RPMI7951 (cell line): Measurements from ENCODE around the gene ENOX1. TPM values are rescaled to one million over a fixed set of nuclear protein-coding genes. Genes with fewer than 3 reads are reported as not detected.
"Not testable (repeated sequence)": the region's sequence is repeated elsewhere in the genome, so short reads cannot be mapped to it uniquely, and the experiment has no call there.

Experiments used
- DNase-seq: peaks from one replicate; pipeline ENCODE4 v3.0.0-alpha.2; 2012; ENCODE audit warnings: low read depth
- total RNA-seq: library from RNA; depleted of rRNA; stranded (reverse); fragments of >200 nt; shearing (Covaris generic); gene quantifications from 2 replicates; pipeline ENCODE4 v1.2.3, GENCODE V29; 2014

Gene ENOX1
- total RNA-seq, 1 experiment from 2014 or later, result 2.6 TPM

DNA sequence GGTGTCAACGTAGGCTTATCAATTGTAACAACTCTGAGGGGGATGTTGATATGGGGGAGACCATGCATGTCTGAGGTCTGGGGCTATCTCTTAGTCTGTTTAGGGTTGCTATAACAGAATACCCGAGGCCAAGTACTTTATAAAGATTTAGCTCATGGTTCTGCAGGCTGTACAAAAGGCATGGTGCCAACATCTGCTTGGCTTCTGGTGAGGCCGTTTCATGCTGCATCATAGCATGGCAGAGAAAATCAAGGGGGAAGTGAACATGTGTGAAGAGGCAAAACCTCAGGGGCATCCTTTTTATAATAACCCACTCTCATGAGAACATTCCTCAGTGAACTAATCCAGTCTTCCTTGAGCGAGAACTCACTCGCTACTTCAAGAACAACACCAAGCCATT, 353.8 kb downstream of the ENOX1 start:
- DNase-seq, result no peak

DNA sequence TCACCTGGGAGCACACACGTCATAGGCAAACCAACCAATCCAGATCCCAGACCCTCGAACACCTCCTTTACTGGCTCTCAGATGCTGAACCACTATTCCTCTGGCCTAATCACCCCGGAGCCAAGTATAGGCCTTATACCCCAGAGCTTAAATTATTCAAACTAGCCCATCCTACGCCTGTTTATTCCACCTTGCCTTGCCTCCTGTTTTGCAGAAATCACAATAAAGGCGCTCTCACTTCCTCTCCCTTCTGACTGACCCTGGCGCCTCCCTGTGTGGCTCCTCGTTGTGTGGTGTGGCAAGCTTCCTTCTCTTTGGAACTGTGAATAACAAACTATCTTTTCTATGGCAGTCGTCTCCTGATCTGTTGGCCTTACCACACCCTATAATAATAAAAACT, 354.9 kb downstream of the ENOX1 start:
- DNase-seq, result no peak

DNA sequence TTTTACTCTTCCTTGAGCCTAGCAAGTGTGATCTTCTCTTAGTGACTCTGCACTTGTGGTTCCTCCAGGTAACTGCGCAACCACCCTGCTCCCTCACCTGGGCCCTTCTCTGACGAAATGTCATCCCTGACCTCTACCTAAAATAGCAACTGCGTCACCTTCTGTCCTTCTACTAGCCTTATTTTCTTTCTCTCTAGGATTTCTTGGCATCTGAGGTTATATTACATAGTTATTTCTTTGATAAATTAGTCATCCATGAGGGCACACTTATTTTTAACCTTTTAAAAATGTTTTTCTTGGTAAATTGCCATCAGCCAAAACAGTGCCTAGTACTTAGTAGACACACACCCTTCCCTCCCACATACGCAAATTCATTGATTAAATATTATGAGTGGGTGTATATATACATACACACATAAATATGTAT, 355.5 kb downstream of the ENOX1 start:
- no peak for DNase-seq

DNA sequence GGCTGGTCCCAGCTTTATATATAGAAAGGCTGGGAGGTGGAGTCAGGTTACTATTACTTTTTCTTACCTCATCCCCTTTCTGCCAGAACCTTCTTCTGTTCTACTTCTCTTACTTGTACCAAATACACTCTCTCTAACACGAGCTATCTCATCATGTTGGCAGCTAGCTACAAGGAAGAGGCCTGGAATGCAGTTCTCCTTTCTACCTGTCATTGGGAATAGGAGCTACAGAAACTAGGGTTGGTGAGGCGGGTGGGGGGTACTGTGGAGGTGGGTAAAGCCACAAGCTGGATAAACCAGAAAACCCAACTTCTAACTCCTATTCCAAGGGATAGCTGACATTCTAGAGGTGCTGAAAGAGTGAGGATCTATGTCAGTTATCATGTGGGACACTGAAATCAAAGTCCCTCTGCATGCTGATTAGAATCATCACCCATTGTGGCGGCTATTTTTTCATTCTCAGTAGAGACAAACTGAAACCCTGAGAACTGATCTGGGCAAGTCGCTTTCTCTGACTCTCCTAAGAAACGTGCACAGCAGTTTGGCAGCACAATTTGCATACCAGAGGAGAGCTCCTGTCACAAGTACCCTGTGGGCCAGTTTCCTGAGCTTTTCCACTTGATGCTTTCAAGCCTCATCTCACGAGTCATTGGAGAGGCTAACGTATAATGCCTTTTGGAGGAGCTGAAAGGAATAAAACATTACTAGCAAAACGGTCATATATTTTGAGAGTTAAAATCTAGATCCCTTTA, 358.1 kb downstream of the ENOX1 start:
- DNase-seq, result no peak

DNA sequence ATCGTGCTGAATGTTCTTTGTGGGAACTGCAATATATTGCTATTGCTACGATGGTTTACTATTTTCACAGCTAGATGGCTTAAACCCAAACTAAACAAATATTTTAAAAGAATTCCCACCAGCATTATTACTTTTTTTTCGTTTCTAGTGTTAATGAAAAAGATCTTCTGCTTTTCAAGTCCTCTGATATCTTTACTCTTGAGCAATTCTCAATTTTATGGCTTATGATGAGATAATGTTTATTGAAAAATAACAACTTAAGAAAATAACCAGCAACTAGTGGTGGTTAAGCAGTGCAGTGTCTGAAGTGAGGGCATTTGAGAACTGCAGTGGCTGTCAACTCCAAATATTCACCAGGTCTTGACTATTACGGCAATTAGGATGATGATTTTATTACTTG, 360.4 kb downstream of the ENOX1 start:
- DNase-seq, result no peak

DNA sequence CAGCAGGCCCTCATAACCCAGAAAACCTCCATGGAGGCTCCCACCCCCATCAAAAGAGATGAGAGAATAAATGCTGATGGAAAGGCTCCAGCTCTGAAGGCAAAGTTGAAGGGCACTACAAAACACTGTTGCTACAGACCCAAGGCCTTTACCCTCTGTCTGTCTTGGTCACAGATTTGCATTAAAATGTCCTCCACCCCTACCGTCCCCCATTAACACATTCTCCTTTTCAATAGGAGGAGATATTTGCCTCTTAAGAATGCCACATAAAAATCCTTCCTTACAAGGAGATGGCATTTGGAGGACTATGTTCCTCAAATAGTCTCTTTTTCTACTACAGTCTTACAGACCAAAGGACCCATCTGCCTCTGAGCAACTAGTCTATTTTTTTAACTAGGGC, 361.5 kb downstream of the ENOX1 start:
- no peak for DNase-seq

DNA sequence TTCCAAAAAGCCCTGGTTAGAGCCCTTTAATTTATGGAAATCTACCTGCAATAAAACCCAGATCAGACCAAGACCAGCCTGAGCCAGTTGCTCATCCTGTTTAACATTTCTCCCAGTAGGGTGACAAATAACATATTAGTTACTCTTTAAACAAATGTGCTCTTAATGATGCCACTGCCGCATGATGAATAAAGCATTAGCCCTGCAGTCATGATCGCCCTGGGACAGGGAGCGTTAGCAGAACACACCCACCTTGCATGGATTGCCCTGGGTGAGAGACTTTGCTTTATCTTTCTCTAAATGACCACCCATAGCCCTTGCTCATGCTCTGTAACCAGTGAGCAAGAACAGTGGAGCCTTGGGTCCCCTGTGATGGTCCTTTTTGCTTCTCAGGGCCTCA, 362.4 kb downstream of the ENOX1 start:
- DNase-seq, result no peak

DNA sequence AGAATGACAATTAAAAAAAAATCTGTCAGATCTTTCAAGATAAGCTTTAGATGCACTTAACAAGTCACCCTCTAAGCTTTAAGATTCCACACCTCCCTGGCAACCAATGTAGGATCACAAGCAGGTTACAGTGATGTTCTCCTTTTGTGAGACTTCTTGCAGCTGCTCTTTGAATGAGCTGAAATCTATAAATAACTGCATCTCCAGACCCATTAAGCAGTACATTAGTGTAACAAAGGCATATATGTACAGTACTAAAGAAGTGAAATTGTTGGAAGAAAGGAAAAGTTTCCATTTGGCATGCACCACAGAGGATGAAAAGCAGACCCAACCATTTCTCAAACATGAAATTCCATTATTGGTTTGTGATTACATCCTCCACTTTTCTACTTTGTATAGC, 364.7 kb downstream of the ENOX1 start:
- DNase-seq, result no peak

DNA sequence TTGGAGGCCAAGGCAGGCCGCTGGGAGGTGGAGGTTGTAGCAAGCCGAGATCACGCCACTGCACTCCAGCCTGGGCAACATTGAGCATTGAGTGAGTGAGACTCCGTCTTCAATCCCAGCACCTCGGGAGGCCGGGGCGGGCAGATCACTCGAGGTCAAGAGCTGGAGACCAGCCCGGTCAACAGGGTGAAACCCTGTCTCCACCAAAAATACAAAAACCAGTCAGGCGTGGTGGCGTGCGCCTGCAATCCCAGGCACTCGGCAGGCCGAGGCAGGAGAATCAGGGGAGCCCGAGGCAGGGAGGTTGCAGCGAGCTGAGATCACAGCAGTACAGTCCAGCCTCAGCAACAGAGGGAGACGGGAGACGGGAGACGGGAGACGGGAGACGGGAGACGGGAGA, 369.9 kb downstream of the ENOX1 start:
- DNase-seq, result not testable (repeated sequence)

DNA sequence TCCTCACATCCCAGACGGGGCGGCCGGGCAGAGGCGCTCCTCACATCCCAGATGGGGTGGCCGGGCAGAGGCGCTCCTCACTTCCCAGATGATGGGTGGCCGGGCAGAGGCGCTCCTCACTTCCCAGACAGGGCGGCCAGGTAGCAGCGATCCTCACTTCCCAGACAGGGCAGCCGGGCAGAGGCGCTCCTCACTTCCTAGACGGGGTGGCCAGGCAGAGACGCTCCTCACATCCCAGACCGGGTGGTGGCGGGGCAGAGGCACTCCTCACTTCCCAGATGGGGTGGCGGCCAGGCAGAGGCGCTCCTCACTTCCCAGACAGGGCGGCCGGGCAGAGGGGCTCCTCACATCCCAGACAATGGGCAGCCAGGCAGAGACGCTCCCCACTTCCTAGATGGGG, 370.4 kb downstream of the ENOX1 start:
- not testable (repeated sequence) for DNase-seq

DNA sequence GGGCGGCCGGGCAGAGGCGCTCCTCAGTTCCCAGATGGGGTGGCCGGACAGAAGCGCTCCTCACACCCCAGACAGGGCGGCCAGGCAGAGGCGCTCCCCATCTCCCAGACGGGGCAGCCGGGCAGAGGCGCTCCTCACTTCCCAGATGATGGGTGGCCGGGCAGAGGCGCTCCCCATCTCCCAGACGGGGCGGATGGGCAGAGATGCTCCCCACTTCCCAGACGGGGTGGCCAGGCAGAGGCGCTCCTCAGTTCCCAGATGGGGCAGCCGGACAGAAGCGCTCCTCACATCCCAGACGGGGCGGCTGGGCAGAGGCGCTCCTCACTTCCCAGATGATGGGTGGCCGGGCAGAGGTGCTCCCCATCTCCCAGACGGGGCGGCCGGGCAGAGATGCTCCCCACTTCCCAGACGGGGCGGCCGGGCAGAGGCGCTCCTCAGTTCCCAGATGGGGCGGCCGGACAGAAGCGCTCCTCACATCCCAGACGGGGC, 370.8 kb downstream of the ENOX1 start:
- not testable (repeated sequence) for DNase-seq

DNA sequence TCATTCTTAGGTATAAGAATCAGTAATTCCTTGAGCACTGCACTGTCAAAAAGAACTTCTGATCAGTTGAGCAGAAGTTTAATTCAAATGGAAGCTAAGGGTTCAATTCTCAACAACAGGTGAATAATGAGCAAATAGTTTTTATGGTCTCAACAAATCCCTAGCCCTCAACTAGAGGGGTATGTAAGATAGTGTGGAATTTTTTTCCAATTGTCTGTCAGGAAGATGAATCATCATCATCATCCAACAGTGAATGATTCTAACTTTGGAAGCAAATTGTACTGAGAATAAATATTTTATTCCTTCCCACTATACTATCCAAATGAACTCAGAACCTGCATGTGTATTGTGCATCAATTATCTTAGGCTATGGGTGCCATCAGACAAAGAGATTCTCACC, 372.7 kb downstream of the ENOX1 start:
- no peak for DNase-seq

DNA sequence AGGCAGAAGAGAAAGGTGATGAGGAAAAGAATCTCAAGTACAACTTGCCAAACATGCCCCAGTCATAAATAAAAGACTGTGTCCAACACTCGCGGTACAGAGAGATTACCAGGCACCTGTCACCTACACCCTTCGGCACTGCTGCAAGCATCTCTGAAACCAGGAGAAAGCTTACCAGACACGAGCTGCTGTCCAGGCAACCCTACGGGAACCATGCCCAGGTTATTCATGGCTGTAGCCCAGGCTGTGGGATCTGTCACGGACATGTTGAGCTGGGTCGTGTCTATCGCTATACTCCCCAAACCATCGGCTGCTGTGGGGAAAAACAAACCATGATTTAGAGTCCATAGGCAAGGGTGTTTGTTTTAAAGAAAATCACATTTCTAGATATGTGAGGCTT, 375.0 kb downstream of the ENOX1 start:
- no peak for DNase-seq

DNA sequence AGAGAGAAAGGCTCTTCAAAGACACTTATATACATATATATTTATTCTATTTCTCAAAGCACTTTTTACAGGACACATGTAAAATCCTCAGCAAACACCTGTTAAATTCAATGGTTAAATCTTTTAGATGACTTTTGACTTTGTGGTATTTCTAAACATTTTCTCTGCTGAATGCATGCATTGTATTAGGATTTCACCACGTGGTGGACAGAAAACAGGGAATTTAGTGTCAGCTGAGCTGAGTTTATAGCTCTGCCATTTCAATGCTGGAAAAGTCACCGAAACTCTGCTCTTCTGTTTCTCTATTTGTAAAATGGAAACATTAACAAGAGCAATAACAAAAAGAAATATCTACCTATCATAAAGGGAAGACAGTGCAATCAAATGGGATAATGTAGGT, 375.6 kb downstream of the ENOX1 start:
- no peak for DNase-seq

DNA sequence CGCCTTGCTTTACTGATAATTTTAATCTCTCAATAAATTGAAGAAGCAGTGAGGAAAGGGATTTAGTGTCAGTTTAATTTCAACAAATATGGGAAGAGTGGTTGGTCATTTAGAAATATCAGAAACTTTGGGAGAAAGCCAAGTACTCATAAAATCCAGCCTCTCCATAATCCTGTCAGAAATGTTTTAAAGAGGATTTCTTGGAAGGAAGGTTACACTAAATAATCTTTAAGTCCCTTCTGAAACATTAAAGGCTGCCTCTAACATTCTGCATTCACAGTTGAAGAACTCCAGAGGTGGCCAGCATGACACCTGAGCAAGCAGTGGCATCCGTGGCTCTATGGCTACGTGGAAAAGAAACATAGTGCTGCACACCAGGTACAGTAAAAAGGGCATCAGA, 378.5 kb downstream of the ENOX1 start:
- DNase-seq, result no peak

DNA sequence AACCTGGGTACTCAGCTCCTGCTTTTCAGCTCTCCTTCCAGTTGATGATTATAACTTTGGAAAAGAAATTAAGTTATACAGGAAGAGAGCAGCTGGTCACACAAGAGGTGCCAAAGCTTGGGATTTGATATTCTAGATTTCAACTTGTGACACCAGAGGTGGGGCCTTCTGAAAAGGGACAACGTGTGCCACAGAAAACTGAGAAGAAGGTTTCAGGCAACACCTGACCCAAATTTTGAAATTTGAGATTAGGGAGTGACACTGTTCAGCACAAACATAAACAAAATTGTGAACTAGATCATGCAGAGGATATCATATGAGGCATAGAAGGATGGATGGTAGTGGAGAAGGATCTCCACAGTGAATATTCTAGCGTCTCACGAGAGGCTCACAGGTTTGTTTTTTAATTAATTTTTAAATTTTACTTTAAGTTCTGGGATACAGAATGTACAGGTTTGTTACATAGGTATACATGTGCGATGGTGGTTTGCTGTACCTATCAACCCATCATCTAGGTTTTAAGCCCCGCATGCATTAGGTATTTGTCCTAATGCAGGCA, 379.7 kb downstream of the ENOX1 start:
- DNase-seq, result no peak

DNA sequence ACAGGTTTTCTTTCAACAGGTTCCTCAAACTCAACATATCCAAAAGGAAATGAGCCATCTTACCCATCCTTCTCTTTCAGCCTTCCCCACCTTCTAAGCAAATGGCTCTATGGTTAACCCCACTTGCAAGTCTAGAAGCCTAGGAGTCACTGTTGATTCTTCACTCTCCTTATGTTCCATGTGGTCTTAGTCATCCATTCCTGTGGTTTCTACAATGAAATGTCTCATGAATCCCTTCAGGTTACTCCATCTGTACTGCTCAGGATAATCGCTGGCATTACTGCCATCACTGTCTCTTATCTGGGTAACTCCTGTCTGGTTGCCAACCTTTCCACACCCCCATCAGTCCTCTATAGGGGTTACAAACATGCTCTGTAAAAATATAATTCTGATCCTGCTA, 381.3 kb downstream of the ENOX1 start:
- peak; percentile 83 for DNase-seq

DNA sequence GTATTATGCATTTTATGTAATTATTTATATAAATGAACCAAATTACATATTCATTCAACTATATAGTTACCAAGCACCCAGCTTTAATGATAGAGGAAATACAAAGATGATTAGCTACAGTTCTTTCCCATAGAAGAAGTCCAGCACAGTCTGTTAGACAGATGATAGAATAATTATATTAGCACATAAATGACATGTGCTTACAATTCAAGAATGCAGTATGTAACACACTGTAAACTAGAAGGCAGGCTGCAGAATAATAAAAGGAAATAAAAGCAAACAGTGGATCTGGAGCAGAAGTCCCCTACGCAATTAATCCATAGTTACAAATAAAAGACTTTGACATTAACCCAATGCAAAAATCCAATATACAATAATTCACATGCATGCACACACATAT, 384.4 kb downstream of the ENOX1 start:
- DNase-seq, result no peak

DNA sequence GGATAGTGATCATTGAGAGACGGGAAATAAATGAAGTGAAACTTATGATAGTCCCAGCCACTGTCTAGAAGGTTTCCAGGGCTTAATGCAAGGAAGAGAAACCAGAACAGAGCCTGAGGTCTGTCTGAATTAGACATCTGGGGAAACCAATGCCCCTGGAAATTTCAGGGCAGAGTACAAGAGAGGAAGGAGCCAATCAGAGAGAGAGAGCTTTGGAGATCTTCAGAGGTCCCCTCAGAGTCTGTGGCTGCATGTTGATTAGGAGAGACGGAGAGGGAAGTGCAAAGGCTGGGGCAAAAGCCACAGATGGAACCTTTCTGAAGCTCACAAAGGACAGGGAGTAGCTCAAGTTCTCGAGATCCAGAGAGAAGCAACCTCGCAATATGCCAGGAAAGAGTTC, 385.4 kb downstream of the ENOX1 start:
- no peak for DNase-seq

DNA sequence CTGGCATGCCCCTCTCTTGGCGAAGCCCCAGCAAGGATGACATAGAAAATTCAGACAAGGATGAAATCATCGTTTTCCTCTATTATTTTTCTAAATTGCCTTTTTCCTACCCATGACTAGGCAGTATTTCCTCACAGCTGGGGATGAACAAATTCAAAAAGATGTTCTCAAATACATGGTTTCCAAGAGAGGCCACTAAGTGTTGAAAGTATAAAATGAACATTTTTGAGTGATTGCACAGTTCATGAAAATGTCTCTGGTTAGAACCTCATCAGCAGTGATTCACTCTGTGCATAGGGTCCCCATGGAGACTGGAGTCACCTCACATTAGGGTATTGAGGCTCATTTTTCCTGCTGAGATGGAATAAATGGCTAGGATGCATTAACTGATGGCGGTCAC, 389.7 kb downstream of the ENOX1 start:
- peak; percentile 16 for DNase-seq

DNA sequence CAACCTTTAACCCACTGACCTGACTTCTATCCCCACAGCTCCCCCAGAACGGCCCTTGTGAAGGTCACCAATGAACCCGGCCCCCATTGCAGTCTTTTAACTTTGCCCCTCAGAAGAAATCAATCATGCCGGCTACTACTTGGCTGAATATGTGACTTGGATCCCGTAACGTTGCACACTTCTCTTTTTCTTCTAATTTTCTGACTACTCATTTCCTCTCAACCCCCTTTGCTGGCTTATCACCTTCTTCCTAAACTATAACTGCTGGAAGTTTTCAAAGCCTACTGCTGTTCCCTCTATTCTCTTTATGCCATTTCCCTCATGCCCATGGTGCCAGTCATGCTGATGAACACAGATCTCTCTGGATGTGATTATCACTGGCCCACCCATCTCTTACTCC, 395.7 kb downstream of the ENOX1 start:
- no peak for DNase-seq

DNA sequence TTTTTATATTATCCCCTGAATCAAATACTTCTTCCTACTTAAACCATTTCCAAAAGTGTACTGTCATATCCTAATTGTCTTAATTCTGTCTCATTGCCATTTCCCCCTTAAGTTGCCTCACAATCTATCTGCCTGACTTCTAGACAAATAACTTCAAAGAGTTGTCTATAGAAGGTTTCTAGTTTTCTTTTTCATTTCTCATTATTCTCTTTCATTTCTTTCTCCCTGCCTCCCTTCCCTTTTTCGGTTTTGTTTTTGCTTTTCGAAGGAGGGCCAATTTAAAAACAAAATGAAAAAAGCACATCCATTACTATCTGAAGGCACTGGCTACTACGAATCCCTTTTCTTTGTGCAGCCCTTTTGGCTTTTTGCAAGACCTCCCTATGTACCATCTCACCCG, 396.2 kb downstream of the ENOX1 start:
- DNase-seq, result no peak

DNA sequence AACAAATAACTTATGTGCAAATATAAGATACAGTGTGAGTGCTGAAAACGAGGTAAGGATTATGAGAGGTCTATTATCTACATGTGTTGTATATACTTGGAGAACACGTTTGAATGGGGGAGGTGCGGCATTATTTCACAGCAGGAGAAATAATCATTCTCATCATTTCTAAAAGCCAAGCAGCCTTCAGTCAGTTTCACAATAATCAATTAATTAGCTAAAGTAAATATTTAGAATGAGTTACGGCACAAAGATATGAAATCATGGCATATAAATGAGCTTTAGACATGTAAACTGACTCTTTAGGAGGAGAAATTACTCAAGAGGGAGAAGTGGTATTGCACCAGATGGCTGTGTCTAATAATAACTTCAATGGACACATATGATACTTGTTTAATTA, 396.8 kb downstream of the ENOX1 start:
- DNase-seq, result no peak

DNA sequence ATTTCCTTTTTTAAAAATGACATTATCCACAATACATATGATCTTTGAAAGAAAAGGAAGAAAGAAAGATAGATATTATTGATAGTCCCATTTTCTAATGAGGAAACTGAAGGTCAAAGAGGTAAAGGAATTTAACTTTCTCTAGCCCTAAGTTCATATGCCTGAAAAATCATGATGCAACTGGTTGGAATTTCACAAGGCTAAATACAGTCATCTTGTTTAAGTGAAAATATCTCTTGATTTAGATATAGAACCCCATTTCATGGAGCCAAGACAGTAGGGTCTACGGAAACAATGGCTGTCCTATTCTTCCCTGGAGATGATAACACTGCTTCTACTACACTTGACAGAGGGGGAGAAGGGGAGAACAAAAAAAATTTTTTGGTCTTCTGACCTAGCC, 397.2 kb downstream of the ENOX1 start:
- DNase-seq, result no peak
